Adrenal gland (tissue), 12 donors: Measurements from ENCODE around the gene LRFN2. TPM values are rescaled to one million over a fixed set of nuclear protein-coding genes. Genes with fewer than 3 reads are reported as not detected.

Experiments used
- DNase-seq, 7 donors: peaks; one replicate each; pipeline ENCODE4 v3.0.0-alpha.2; 2019 to 2020
- H3K27ac ChIP-seq, 5 donors: fragments of 200-600 bp; sonication (generic) in 4 of 5; 1 replicate in 3 of 5; 2 replicates in 2 of 5; pipeline versions ENCODE4 v1.5.1 to v1.8.0; 2016 to 2020; ENCODE audit warnings: mild to moderate bottlenecking in 1 of 5
- H3K27me3 ChIP-seq: fragments of 200-600 bp; 2 replicates; pipeline ENCODE4 v1.8.0; 2021
- H3K36me3 ChIP-seq, 2 donors: fragments of 200-600 bp; replicated peaks in 1 of 2; 1 replicate in 1 of 2; 2 replicates in 1 of 2; pipeline versions ENCODE4 v1.5.1 to v1.8.0; 2018 to 2022
- H3K4me1 ChIP-seq, 2 donors: fragments of 200-600 bp; replicated peaks in 1 of 2; 1 replicate in 1 of 2; 2 replicates in 1 of 2; pipeline versions ENCODE4 v1.5.1 to v1.8.0; 2018 to 2021
- H3K4me3 ChIP-seq, 4 donors: fragments of 200-600 bp; sonication (generic) in 3 of 4; one replicate each; pipeline ENCODE4 v1.5.1; 2016 to 2018
- H3K9me3 ChIP-seq, 3 donors: fragments of 200-600 bp; sonication (generic) in 1 of 3; replicated peaks in 1 of 3; 1 replicate in 2 of 3; 2 replicates in 1 of 3; pipeline versions ENCODE4 v1.5.1 to v1.8.0; 2016 to 2021
- POLR2A ChIP-seq, 2 donors: fragments of 450-650 bp; IDR thresholded peaks; one replicate each; pipeline ENCODE4 v1.6.1; 2017; ENCODE audit warnings: antibody characterized with exemption in 2 of 2, mild to moderate bottlenecking in 2 of 2, moderate library complexity in 1 of 2
- WGBS, 4 donors: extraction: QIAGEN DNeasy Blood & Tissue Kit in 2 of 4; methylation state at CpG; one replicate each; pipeline versions ENCODE4 v1.1.5 to v1.1.7; 2013 to 2017; 5-methylcytosine and 5-hydroxymethylcytosine counted together
- intact Hi-C, 2 donors: fragments of 100-400 bp; cut with DNase I; formaldehyde crosslinking; loops; one replicate each; pipeline versions ENCODE4 v1.14.1 to v1.15.0; 2022 to 2023
- polyA plus RNA-seq, 3 donors: library from polyadenylated mRNA; stranded (reverse); fragments of 200-250 nt in 2 of 3; fragments of 350-450 nt in 1 of 3; fragmentation: Illumina TruSeq in 1 of 3; extraction: RNeasy Lipid Tissue Mini Kit (QIAGEN cat#74804) in 1 of 3; gene quantifications; one replicate each; pipeline ENCODE4 v1.2.3, GENCODE V29; 2013 to 2014
- total RNA-seq, 9 donors: library from RNA; depleted of rRNA in 4 of 9; stranded (reverse); fragments of >200 nt in 4 of 9; fragments of 120-200 nt in 1 of 9; fragmentation: NEBNext Ultra II Directional in 1 of 9; extraction: Animal tissue kit (Norgen Biotek cat#: 25700) in 1 of 9; gene quantifications; one replicate each; pipeline versions ENCODE4 v1.1.0 to v1.2.4, GENCODE V29; 2013 to 2023
- TF ChIP-seq, protein P1 (sequence below), 6 experiments: fragments of 450-650 bp in 4 of 6; fragments of 200-600 bp in 2 of 6; sonication (generic) in 1 of 6; IDR thresholded peaks; 1 replicate in 5 of 6; 2 replicates in 1 of 6; pipeline versions ENCODE4 v1.5.1 to v1.8.0; 2016 to 2021; ENCODE audit warnings: antibody characterized with exemption in 6 of 6, mild to moderate bottlenecking in 2 of 6, moderate library complexity in 1 of 6
- donor health status: healthy with polysubstance abuse.
- donor health status: Bipolar disorder and iron deficiency.
- donor health status: DM: yes; HTN: yes; CAD: no.
- donor health status: DM: no; HTN: no; CAD: no.
- donor health status: DM: no; HTN: no; CAD: no.
- donor health status: DM: yes; HTN: yes; CAD: no.

LRFN2 gene
- total and polyA plus RNA-seq, 12 donors = 0.03 to 0.74 (median 0.16) TPM; not detected in 3

DNA sequence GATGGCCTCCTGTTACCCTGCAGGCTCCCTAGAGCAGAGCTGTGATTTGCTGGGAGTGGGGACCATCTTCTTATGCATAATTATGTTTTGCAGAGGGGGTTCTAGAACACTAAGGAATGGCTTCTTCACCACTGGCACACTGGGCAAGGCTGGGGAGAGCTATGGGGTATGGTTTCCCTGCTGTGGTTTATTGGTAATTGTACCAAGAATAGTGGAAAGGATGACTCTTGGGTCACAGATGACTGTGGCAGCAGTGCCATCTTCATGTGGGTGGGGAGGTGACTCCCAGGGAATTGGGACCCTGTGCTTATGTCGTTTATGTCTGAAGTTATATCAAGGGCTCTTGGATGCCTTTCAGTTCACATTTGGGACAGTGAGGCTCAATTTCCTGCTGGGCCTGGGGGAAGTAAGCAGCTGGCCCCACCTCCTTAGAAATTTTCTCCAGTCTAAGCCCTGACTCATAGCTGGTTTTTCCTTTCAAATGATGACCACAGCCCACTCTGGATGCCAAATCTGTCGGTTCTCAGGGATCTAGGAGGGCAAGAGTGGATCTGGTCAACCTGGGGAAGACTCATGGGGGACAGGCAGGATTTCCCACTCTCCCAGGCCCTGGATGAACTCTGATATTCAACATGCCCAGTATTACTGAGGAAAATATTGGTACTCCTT is 230.8 kb downstream of the LRFN2 start:
- Histone ChIP-seq H3K27ac (no peak overlapping the region), H3K27me3 (no peaks in the 10 kb centered on the region), H3K4me3 (no peak overlapping the region), H3K9me3 (no peaks in the 10 kb centered on the region), H3K36me3 (no peaks in the 10 kb centered on the region), H3K4me1 (no peaks in the 10 kb centered on the region)
- no peak for DNase-seq
- TF ChIP-seq, protein P1, sequence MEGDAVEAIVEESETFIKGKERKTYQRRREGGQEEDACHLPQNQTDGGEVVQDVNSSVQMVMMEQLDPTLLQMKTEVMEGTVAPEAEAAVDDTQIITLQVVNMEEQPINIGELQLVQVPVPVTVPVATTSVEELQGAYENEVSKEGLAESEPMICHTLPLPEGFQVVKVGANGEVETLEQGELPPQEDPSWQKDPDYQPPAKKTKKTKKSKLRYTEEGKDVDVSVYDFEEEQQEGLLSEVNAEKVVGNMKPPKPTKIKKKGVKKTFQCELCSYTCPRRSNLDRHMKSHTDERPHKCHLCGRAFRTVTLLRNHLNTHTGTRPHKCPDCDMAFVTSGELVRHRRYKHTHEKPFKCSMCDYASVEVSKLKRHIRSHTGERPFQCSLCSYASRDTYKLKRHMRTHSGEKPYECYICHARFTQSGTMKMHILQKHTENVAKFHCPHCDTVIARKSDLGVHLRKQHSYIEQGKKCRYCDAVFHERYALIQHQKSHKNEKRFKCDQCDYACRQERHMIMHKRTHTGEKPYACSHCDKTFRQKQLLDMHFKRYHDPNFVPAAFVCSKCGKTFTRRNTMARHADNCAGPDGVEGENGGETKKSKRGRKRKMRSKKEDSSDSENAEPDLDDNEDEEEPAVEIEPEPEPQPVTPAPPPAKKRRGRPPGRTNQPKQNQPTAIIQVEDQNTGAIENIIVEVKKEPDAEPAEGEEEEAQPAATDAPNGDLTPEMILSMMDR (IDR thresholded peaks at IDR 0.05) = no peak
- no peak for TF ChIP-seq POLR2A (IDR thresholded peaks at IDR 0.05)
- intact Hi-C loops = no loop called here
- 20 to 31% (median 23%) methylated on average over 2 of the region's 2 CpGs for WGBS, 4 donors

- H3K27me3 ChIP-seq = no peaks in the 10 kb centered on the region
- no peak overlapping the region for H3K27ac ChIP-seq
- no peaks in the 10 kb centered on the region for H3K9me3 ChIP-seq
- intact Hi-C loops = no loop called here
- DNase-seq = no peak
- no peaks in the 10 kb centered on the region for H3K4me1 ChIP-seq
- H3K36me3 ChIP-seq = no peaks in the 10 kb centered on the region
- TF ChIP-seq, protein P1 (IDR thresholded peaks at IDR 0.05) = no peak
- TF ChIP-seq POLR2A (IDR thresholded peaks at IDR 0.05) = no peak
- H3K4me3 ChIP-seq = no peak overlapping the region
- WGBS, 4 donors = 89 to 100% (median 95%) methylated on average over 2 of the region's 2 CpGs
Measured at GRCh38 chr6:40355532-40355931, 231.6 kb downstream of the LRFN2 start.

DNA sequence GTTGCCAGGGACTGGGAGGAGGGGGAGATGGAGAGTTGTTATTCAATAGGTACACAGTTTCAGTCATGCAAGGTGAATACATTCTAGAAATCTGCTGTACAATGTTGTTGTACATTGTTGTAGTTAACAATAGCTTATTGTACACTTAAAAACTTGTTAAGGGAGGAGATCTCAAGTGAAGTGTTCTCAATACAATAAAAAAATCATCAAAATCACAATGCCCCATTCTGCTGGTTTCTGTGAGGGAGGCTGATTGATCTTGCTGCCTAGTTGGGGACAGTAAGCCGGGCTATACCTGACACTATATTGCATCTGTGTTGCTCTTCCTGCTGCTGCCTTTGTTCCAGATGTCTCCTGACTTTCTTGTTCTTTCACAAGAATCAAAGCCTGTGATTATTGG is 232.1 kb downstream of the LRFN2 start:
- TF ChIP-seq, protein P1 (IDR thresholded peaks at IDR 0.05) = no peak
- TF ChIP-seq POLR2A (IDR thresholded peaks at IDR 0.05) = no peak
- 88 to 100% (median 98%) methylated on average over 1 of the region's 1 CpG for WGBS, 4 donors
- DNase-seq = no peak

GRCh38 chr6:40353967-40354452 is 233.2 kb downstream of the LRFN2 start:
- DNase-seq = no peak
- H3K36me3 ChIP-seq = no peaks in the 10 kb centered on the region
- TF ChIP-seq, protein P1 (IDR thresholded peaks at IDR 0.05) = no peak
- TF ChIP-seq POLR2A (IDR thresholded peaks at IDR 0.05) = no peak
- no peak overlapping the region for H3K4me3 ChIP-seq
- H3K27me3 ChIP-seq = no peaks in the 10 kb centered on the region
- no peak overlapping the region for H3K27ac ChIP-seq
- no peaks in the 10 kb centered on the region for H3K9me3 ChIP-seq
- intact Hi-C loops = no loop called here
- no peaks in the 10 kb centered on the region for H3K4me1 ChIP-seq

More for the DNA sequence above, 232.1 kb downstream of the LRFN2 start:
- no peaks in the 10 kb centered on the region for H3K27me3 ChIP-seq
- intact Hi-C loops = no loop called here
- H3K9me3 ChIP-seq = no peaks in the 10 kb centered on the region
- H3K4me3 ChIP-seq = no peak overlapping the region
- no peak overlapping the region for H3K27ac ChIP-seq
- H3K4me1 ChIP-seq = no peaks in the 10 kb centered on the region
- H3K36me3 ChIP-seq = no peaks in the 10 kb centered on the region
